Measurements from ENCODE around the gene SALL1.

The SALL1 gene

GRCh38 chr16:51143196-51143977 lies 7.7 kb downstream of the SALL1 start:
- Histone ChIP-seq H3K79me1 (ENCODE audit: low read length) (no peaks in the 10 kb centered on the region), H2AK5ac (ENCODE audit: low read length) (no peak overlapping the region), H4K8ac (ENCODE audit: low read depth, low read length) (no peak overlapping the region), H3K4ac (ENCODE audit: low read depth, low read length) (no peak overlapping the region), H4K12ac (ENCODE audit: low read depth, low read length) (no peak overlapping the region), H3K14ac (ENCODE audit: low read length) (no peak overlapping the region), H2AFZ (ENCODE audit: insufficient read depth, low read length, poor library complexity) (no peak overlapping the region), H2BK120ac (ENCODE audit: insufficient read depth, low read length, poor library complexity) (no peak overlapping the region), H3K27me3 (ENCODE audit: insufficient read depth, low read length) (no peaks in the 10 kb centered on the region), H3K4me2 (ENCODE audit: low read length) (no peak overlapping the region), H2BK5ac (ENCODE audit: low read depth, low read length, poor library complexity) (no peak overlapping the region), H3K4me3 (ENCODE audit: low read depth, low read length) (no peak overlapping the region), H3K9me3 (ENCODE audit: insufficient read depth, low read depth, low read length) (peaks cover under 1% of the 10 kb centered on the region), H3K9ac (ENCODE audit: low read length) (no peak overlapping the region), H3K4me1 (ENCODE audit: control insufficient read depth in 1 of 2, insufficient read depth in 2 of 2, low read length in 2 of 2) (no peaks in the 10 kb centered on the region), H3K18ac (ENCODE audit: low read length) (no peak overlapping the region), H3K79me2 (ENCODE audit: control insufficient read depth, insufficient read depth, low read length, poor library complexity) (no peaks in the 10 kb centered on the region), H4K91ac (ENCODE audit: low read depth, low read length) (no peak overlapping the region), H3K23ac (ENCODE audit: low read length) (no peak overlapping the region), H3K36me3 (ENCODE audit: control insufficient read depth in 1 of 2, insufficient read depth in 2 of 2, low read length in 2 of 2) (peaks cover 0 to 3% of the 10 kb centered on the region in 2 experiments), H2BK12ac (ENCODE audit: low read length) (no peak overlapping the region), H3K27ac (ENCODE audit: low read depth, low read length) (no peak overlapping the region)
- no peak for DNase-seq
- WGBS (ENCODE audit: extremely low coverage, insufficient coverage, insufficient read length) = no CpG with 5 or more reads among the region's 5 CpGs

DNA sequence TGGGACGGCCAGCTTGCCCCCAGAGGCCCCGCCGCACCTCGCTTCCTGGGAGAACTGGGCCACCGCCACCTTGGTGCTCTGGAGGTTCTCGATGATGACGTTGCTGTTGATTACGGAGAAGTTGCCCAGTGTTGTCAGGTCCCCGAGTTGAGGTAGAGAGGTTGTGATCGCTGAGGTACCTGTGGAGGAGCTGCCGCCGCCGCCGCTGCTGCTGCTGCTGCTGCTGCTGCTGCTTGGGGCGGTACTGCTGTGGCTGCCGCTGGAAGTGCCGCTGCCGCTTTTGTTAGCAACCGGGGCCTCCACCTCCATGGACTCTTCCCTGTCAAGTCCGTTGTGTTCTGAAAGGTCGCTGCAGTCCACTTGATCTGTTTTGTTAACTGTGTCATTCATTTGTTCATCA lies 9.5 kb downstream of the SALL1 start:
- H3K9me3 ChIP-seq (ENCODE audit: insufficient read depth, low read depth, low read length) = peaks cover 2% of the 10 kb centered on the region
- H2AFZ ChIP-seq (ENCODE audit: insufficient read depth, low read length, poor library complexity) = no peak overlapping the region
- H3K4ac ChIP-seq (ENCODE audit: low read depth, low read length) = no peak overlapping the region
- no peaks in the 10 kb centered on the region for H3K27me3 ChIP-seq (ENCODE audit: insufficient read depth, low read length)
- no peak overlapping the region for H2BK12ac ChIP-seq (ENCODE audit: low read length)
- no peak overlapping the region for H3K4me2 ChIP-seq (ENCODE audit: low read length)
- H3K79me2 ChIP-seq (ENCODE audit: control insufficient read depth, insufficient read depth, low read length, poor library complexity) = no peaks in the 10 kb centered on the region
- no peaks in the 10 kb centered on the region for H3K4me1 ChIP-seq (ENCODE audit: control insufficient read depth in 1 of 2, insufficient read depth in 2 of 2, low read length in 2 of 2)
- no peak overlapping the region for H3K27ac ChIP-seq (ENCODE audit: low read depth, low read length)
- H2BK120ac ChIP-seq (ENCODE audit: insufficient read depth, low read length, poor library complexity) = no peak overlapping the region
- H3K23ac ChIP-seq (ENCODE audit: low read length) = no peak overlapping the region
- no peak for DNase-seq
- H3K14ac ChIP-seq (ENCODE audit: low read length) = no peak overlapping the region
- no peak overlapping the region for H2BK5ac ChIP-seq (ENCODE audit: low read depth, low read length, poor library complexity)
- H4K8ac ChIP-seq (ENCODE audit: low read depth, low read length) = no peak overlapping the region
- H2AK5ac ChIP-seq (ENCODE audit: low read length) = no peak overlapping the region
- no peak overlapping the region for H3K9ac ChIP-seq (ENCODE audit: low read length)
- no peak overlapping the region for H3K18ac ChIP-seq (ENCODE audit: low read length)
- no peaks in the 10 kb centered on the region for H3K79me1 ChIP-seq (ENCODE audit: low read length)
- WGBS (ENCODE audit: extremely low coverage, insufficient coverage, insufficient read length) = no CpG with 5 or more reads among the region's 21 CpGs
- H4K12ac ChIP-seq (ENCODE audit: low read depth, low read length) = no peak overlapping the region
- no peak overlapping the region for H4K91ac ChIP-seq (ENCODE audit: low read depth, low read length)
- H3K36me3 ChIP-seq (ENCODE audit: control insufficient read depth in 1 of 2, insufficient read depth in 2 of 2, low read length in 2 of 2) = peaks cover 0 to 3% of the 10 kb centered on the region in 2 experiments
- H3K4me3 ChIP-seq (ENCODE audit: low read depth, low read length) = no peak overlapping the region

DNA sequence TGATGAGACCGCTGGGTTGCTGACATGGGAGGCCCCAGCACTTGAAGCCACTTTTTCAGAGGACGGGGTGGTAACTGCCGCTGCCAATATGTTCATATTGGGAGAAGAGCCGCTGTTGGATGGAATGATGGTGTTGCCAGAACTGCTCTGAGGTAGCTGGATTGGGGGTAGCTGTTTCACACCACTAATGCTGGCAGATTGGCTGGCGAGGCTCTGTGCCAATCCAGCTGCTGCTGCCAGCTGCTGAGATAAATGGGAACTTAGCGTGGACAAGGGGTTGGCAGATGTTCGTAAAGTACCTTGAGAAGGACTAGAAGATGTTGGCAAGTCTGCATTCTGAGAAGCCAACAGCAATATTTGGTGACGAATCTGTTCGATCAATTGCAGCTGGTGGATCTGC lies 10.0 kb downstream of the SALL1 start:
- Histone ChIP-seq H3K27me3 (ENCODE audit: insufficient read depth, low read length) (no peaks in the 10 kb centered on the region), H3K23ac (ENCODE audit: low read length) (no peak overlapping the region), H2AK5ac (ENCODE audit: low read length) (no peak overlapping the region), H2AFZ (ENCODE audit: insufficient read depth, low read length, poor library complexity) (no peak overlapping the region), H2BK12ac (ENCODE audit: low read length) (no peak overlapping the region), H3K79me2 (ENCODE audit: control insufficient read depth, insufficient read depth, low read length, poor library complexity) (no peaks in the 10 kb centered on the region), H3K4me1 (ENCODE audit: control insufficient read depth in 1 of 2, insufficient read depth in 2 of 2, low read length in 2 of 2) (no peaks in the 10 kb centered on the region), H3K36me3 (ENCODE audit: control insufficient read depth in 1 of 2, insufficient read depth in 2 of 2, low read length in 2 of 2) (peaks cover 0 to 3% of the 10 kb centered on the region in 2 experiments), H3K4me2 (ENCODE audit: low read length) (no peak overlapping the region), H3K4ac (ENCODE audit: low read depth, low read length) (no peak overlapping the region), H3K27ac (ENCODE audit: low read depth, low read length) (no peak overlapping the region), H3K9me3 (ENCODE audit: insufficient read depth, low read depth, low read length) (peaks cover 2% of the 10 kb centered on the region), H2BK5ac (ENCODE audit: low read depth, low read length, poor library complexity) (no peak overlapping the region), H3K4me3 (ENCODE audit: low read depth, low read length) (no peak overlapping the region), H4K91ac (ENCODE audit: low read depth, low read length) (no peak overlapping the region), H2BK120ac (ENCODE audit: insufficient read depth, low read length, poor library complexity) (no peak overlapping the region), H3K18ac (ENCODE audit: low read length) (no peak overlapping the region), H3K9ac (ENCODE audit: low read length) (no peak overlapping the region), H4K8ac (ENCODE audit: low read depth, low read length) (no peak overlapping the region), H3K79me1 (ENCODE audit: low read length) (no peaks in the 10 kb centered on the region), H3K14ac (ENCODE audit: low read length) (no peak overlapping the region), H4K12ac (ENCODE audit: low read depth, low read length) (no peak overlapping the region)
- no peak for DNase-seq
- WGBS (ENCODE audit: extremely low coverage, insufficient coverage, insufficient read length) = no CpG with 5 or more reads among the region's 9 CpGs

- Histone ChIP-seq H3K4me1 (ENCODE audit: control insufficient read depth in 1 of 2, insufficient read depth in 2 of 2, low read length in 2 of 2) (no peaks in the 10 kb centered on the region), H3K79me1 (ENCODE audit: low read length) (no peaks in the 10 kb centered on the region), H3K23ac (ENCODE audit: low read length) (no peak overlapping the region), H2AK5ac (ENCODE audit: low read length) (no peak overlapping the region), H3K4me3 (ENCODE audit: low read depth, low read length) (no peak overlapping the region), H3K27ac (ENCODE audit: low read depth, low read length) (no peak overlapping the region), H3K4me2 (ENCODE audit: low read length) (no peak overlapping the region), H3K4ac (ENCODE audit: low read depth, low read length) (no peak overlapping the region), H3K79me2 (ENCODE audit: control insufficient read depth, insufficient read depth, low read length, poor library complexity) (no peaks in the 10 kb centered on the region), H3K14ac (ENCODE audit: low read length) (no peak overlapping the region), H3K18ac (ENCODE audit: low read length) (no peak overlapping the region), H4K8ac (ENCODE audit: low read depth, low read length) (no peak overlapping the region), H2AFZ (ENCODE audit: insufficient read depth, low read length, poor library complexity) (no peak overlapping the region), H3K9ac (ENCODE audit: low read length) (no peak overlapping the region), H4K12ac (ENCODE audit: low read depth, low read length) (no peak overlapping the region), H3K36me3 (ENCODE audit: control insufficient read depth in 1 of 2, insufficient read depth in 2 of 2, low read length in 2 of 2) (peaks cover 0 to 3% of the 10 kb centered on the region in 2 experiments), H3K9me3 (ENCODE audit: insufficient read depth, low read depth, low read length) (peaks cover 2% of the 10 kb centered on the region), H2BK120ac (ENCODE audit: insufficient read depth, low read length, poor library complexity) (no peak overlapping the region), H4K91ac (ENCODE audit: low read depth, low read length) (no peak overlapping the region), H2BK12ac (ENCODE audit: low read length) (no peak overlapping the region), H3K27me3 (ENCODE audit: insufficient read depth, low read length) (no peaks in the 10 kb centered on the region), H2BK5ac (ENCODE audit: low read depth, low read length, poor library complexity) (no peak overlapping the region)
- no peak for DNase-seq
- no CpG with 5 or more reads among the region's 15 CpGs for WGBS (ENCODE audit: extremely low coverage, insufficient coverage, insufficient read length)
These were observed 11.0 kb downstream of the SALL1 start for GRCh38 chr16:51140112-51140511.
